ENCODE measurements around the gene SHISA9. TPM values are rescaled to one million over a fixed set of nuclear protein-coding genes. Genes with fewer than 3 reads are reported as not detected.

The SHISA9 gene
- total and polyA plus RNA-seq, 4 donors = under 0.01 to 0.08 (median 0.07) TPM; not detected in 1

Other genes with a start within 250 kb of the SHISA9 start
- gene CPPED1, start 97.7 kb upstream of the SHISA9 start, total RNA-seq = 10 to 100 TPM; 19.4 to 26.6 TPM
- gene CPPED1, start 97.7 kb upstream of the SHISA9 start, polyA plus RNA-seq = 10 to 100 TPM; 10.4 to 29.1 TPM